AG08396 (cell line): ENCODE measurements around the gene SPRR2E.
"Not testable (repeated sequence)": the region's sequence is repeated elsewhere in the genome, so short reads cannot be mapped to it uniquely, and the experiment has no call there.

Source experiments
- DNase-seq: peaks from one replicate; pipeline ENCODE4 v3.0.0; 2012; ENCODE audit warnings: low spot score, mixed read lengths

SPRR2E gene

DNA sequence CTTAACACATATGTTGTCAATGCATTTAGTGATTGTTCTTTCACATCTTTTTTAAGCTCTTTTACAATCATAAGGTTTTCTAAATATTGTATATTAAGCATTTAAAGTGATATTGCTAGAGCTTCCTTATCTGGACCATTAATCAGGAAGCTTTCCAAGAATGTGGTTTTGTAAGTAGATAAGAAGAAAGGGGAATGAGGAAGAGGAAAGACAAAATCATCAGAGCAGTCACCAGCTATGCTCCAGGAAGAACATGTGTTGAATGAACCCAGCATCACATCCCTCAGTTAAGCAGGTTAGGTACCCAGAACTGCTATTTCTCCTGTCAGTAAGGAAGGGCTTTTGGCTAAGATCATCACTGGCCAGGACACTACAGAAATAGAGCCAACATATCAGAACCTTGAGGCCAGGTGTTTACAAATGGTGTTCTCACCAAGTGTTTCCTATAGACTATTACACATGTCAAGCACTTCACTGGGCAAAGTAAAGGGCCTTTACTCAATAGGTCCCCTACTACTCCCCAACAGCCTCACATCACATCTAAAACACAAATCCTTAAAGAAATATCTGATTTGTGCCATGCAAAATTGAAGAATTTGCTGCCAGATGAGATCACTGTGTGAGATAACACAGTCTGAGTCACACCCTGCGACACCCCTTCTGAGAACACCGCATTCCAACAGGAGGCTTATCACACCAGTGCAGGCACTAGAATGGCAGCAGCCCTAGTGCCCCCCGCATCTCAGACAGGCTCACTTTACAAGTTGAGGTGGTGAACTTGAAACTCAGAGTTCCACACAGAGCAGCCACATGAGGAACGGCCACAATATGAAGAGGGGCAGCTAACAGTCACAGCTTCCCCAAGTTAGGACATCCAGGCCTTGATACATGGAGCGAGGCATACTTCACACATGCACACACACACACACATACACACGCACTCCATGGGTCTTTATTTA, 35.2 kb downstream of the SPRR2E start:
- no peak for DNase-seq

DNA sequence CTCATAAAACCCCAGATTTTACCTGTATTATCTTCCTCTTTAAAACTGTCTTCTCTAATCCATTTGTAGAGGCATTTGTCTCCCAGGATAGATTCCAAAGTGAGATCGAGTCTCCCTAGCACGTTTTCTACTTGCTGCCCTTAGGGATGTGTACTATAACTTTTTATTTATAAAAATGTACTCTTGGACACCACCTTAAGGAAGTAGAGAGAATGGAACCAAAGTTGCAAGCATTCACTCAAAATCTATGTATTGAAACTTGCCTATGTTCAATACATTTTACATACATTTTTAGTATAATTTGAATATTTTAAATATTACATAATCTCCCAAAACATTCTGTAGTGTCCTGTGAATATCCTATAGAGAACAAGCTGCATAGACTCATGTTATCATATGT, 36.2 kb downstream of the SPRR2E start:
- DNase-seq: no peak

DNA sequence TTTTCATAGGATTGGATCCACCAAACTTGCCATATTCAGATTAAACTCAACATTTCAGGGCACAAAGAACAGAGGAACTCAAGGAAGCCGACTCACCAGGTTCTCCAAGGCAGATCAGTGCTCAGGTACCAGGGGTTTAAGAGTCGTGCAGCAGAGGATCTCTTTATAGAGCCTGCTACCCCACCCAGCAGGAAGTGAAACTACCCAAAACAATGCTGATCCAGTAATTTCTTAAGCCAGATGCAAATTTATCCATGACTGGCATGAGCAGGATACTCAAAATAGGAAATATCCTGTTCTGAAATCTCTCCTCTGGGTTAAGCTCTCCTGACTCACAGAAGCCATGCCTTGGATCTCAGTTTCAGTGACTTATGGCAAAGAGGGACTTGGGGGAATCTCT, 37.0 kb downstream of the SPRR2E start, which contains the start of gene SPRR2A:
Gene SPRR2A (minus strand): TSS at position 138 of the 400 bp plus-strand sequence. CDS start 777 bp downstream, outside the sequence.
- no peak for DNase-seq

DNA sequence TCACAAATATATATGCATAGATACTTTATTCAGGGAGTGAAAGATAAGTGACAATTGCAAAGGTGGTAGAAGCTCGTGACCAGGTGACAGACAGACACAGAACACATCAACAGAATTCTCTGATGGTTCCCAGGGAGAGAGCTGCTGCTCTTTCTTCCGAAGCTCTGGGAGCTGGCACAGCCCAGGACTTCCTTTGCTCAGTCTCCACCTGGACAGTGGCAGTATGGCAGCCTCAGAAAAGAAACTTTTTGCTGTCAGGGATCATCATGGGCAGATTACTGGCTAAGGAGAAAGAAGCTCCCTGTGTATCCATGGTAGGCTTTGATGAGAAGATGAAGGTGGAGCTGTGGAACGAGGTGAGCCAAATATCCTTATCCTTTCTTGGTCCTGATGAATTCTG, 38.2 kb downstream of the SPRR2E start:
- DNase-seq: not testable (repeated sequence)

DNA sequence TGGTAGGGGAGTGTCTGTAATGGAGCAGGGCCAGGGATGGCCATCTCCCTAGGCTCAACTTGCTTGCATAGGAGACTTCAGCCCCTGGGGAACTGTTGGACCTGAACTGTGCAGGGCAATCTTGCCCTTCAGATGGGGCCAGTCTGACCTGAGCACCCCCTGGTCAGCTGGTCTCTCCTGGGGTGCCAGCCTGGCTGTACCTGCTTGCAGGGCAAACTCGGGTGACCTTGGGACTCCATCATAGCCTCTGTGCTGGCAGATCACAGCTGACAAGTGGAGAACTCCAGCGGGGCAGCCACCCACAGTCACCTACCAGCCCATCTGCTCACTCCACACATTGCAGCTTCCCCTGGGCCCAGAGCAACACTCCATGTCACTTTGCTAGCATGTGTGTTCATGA, 45.1 kb downstream of the SPRR2E start:
- no peak for DNase-seq
